ENCODE measurements around the gene PAK1. TPM values are rescaled to one million over a fixed set of nuclear protein-coding genes. Genes with fewer than 3 reads are reported as not detected.
A peak's percentile ranks its signal among the peaks of the same experiment; 100 is the strongest.

Gene PAK1
- total RNA-seq, 1 donor from 2014 or later = 28.2 TPM

DNA sequence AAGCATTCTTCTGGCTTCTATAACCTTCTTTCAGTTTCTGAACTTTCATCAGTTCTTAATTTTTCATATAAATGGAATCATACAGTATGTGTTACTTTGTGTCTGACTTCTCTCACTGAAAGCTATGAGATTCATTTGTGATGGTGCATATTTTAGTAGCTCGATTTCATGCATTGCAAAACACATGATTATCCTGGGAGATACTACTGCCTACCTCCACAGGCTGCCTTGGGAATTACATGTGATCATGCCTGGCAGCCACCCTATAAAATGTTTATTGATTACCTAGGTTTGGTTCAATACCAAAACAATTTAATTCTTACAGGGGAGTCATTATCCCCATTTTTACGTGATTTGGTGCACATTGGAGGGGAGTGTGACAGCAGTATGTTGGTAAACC lies 34.1 kb upstream of the PAK1 start:
- no peaks in the 10 kb centered on the region for H3K27me3 ChIP-seq
- DNase-seq = no peak
- H3K4me3 ChIP-seq = no peak overlapping the region
- H3K9me3 ChIP-seq = no peaks in the 10 kb centered on the region
- TF ChIP-seq, protein P1, sequence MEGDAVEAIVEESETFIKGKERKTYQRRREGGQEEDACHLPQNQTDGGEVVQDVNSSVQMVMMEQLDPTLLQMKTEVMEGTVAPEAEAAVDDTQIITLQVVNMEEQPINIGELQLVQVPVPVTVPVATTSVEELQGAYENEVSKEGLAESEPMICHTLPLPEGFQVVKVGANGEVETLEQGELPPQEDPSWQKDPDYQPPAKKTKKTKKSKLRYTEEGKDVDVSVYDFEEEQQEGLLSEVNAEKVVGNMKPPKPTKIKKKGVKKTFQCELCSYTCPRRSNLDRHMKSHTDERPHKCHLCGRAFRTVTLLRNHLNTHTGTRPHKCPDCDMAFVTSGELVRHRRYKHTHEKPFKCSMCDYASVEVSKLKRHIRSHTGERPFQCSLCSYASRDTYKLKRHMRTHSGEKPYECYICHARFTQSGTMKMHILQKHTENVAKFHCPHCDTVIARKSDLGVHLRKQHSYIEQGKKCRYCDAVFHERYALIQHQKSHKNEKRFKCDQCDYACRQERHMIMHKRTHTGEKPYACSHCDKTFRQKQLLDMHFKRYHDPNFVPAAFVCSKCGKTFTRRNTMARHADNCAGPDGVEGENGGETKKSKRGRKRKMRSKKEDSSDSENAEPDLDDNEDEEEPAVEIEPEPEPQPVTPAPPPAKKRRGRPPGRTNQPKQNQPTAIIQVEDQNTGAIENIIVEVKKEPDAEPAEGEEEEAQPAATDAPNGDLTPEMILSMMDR (IDR thresholded peaks at IDR 0.05) = no peak
- intact Hi-C loops (cut with DNase I) = no loop called here
- H3K27ac ChIP-seq = no peak overlapping the region
- no peaks in the 10 kb centered on the region for H3K36me3 ChIP-seq
- no peak for ATAC-seq
- H3K4me1 ChIP-seq = no peaks in the 10 kb centered on the region

DNA sequence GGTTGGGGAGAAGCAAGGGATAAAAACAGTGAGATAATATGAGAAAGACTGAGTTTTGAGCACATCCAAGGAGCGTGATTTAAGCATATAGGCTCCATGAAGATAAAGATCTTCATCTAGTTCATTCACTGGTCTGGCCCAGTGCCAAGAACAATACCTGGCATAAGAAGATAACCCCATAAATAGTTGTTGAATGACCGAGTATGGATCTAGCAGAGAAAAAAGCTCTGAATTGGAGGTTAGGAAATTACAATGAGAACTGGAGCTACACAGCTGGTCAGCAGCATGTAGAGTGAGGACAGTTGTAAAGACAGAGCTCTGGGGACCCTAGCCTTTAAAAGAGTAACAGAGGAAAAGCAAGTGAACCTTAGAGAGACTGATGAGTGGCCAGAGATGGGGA lies 33.0 kb upstream of the PAK1 start:
- Histone ChIP-seq H3K27me3 (no peaks in the 10 kb centered on the region), H3K4me3 (no peak overlapping the region), H3K27ac (no peak overlapping the region), H3K36me3 (no peaks in the 10 kb centered on the region), H3K4me1 (no peaks in the 10 kb centered on the region), H3K9me3 (no peaks in the 10 kb centered on the region)
- intact Hi-C loops (cut with DNase I) = no loop called here
- TF ChIP-seq, protein P1 (IDR thresholded peaks at IDR 0.05) = no peak
- DNase-seq = no peak
- ATAC-seq = no peak

DNA sequence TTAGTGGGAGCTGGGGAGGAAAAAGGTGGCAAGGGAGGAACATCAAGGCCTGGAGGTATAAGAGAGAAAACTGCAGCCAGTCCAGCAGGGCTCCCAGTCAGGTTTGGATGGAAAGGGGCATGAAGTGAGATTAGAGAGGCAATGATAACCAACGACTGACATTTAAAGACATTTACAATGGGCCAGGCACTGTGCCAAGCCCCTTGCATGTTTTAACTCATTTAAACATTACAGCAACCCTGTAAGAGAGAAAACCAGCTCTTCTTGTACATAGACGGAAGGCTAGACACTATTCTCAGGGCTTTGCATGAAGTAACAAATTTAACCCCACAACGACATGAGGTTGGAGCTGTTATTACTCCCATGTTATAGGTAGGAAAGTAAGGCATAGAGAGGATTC lies 32.1 kb upstream of the PAK1 start:
- H3K27ac ChIP-seq = no peak overlapping the region
- H3K4me3 ChIP-seq = no peak overlapping the region
- H3K4me1 ChIP-seq = peaks cover 4% of the 10 kb centered on the region
- intact Hi-C loops (cut with DNase I) = no loop called here
- TF ChIP-seq, protein P1 (IDR thresholded peaks at IDR 0.05) = no peak
- DNase-seq (no peak), ATAC-seq (no peak)
- H3K27me3 ChIP-seq = no peaks in the 10 kb centered on the region
- H3K9me3 ChIP-seq = no peaks in the 10 kb centered on the region
- no peaks in the 10 kb centered on the region for H3K36me3 ChIP-seq

DNA sequence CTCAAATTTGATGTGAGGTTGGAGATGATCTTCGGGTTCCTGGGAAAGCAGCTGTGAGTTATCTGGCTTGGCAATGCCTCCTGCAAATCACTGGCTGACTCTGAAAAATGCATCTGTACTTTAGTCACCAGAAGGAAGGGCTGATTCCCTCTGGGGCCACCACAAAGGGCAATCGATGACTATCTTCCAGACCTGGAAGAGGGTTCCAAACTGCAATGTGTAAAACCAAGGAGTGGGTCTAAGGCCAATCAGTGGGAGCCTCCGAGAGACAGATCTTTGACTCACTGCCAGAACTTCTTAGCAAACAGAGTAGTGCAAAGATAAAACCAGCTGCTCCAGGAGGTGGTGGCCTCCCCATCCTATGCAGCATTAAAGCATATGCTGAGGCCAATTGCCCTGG lies 29.1 kb upstream of the PAK1 start:
- no peak for DNase-seq

DNA sequence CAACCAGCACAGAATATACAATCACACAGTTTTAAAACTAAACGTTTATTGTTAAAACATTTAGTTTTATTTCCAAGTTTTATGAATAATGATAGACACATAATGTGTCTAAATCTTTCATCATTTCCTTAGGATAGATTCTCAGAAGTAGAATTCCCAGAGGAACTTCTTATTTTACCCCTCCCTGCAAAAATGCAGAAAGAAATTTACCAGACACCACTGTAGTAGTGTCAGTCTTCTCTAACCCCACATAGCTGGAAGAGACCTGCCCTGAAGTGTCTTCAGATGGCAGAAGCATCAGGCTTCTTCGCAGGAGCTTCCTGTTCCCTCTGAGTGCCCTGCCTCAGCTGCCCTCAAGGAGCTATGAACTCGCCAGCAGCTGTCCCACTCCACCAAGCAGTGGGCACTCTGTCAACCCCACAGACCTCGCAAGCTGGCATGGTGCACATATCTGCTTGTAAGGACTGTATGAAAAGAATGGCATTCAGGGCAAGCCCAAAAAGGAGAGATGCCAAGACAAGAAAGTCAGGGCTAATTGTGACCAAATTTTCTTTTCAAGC lies 28.5 kb upstream of the PAK1 start:
- Histone ChIP-seq H3K4me1 (peaks cover 4% of the 10 kb centered on the region), H3K4me3 (no peak overlapping the region), H3K36me3 (no peaks in the 10 kb centered on the region), H3K27ac (no peak overlapping the region), H3K27me3 (no peaks in the 10 kb centered on the region), H3K9me3 (no peaks in the 10 kb centered on the region)
- no peak for ATAC-seq
- intact Hi-C loops (cut with DNase I) = no loop called here
- TF ChIP-seq, protein P1 (IDR thresholded peaks at IDR 0.05) = no peak
- no peak for DNase-seq

More for the DNA sequence above, 29.1 kb upstream of the PAK1 start:
- TF ChIP-seq, protein P1 (IDR thresholded peaks at IDR 0.05) = no peak
- no peaks in the 10 kb centered on the region for H3K36me3 ChIP-seq
- no peaks in the 10 kb centered on the region for H3K27me3 ChIP-seq
- no peaks in the 10 kb centered on the region for H3K9me3 ChIP-seq
- peaks cover 4% of the 10 kb centered on the region for H3K4me1 ChIP-seq
- no peak overlapping the region for H3K27ac ChIP-seq
- no peak for ATAC-seq
- H3K4me3 ChIP-seq = no peak overlapping the region
- intact Hi-C loops (cut with DNase I) = no loop called here

DNA sequence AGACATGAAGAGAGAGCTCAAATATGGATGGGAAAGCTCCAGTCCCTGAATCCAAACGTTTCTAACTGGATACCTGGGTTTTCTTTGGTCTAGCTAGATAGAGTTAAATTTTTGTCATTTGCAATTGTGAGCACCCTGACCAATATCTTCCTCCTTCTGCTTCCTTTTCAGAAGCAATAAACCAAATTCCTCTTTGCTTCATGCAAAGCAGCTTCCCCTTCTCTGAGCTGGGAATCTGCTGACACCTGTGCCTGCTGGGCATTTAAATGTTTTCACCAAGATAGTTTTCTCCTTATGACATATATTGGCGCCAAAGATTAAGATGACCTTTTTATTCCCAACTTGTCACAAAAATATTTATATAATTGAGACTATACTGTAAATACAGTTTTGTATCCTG lies 27.9 kb upstream of the PAK1 start:
- intact Hi-C loops (cut with DNase I) = no loop called here
- Histone ChIP-seq H3K27ac (no peak overlapping the region), H3K4me1 (peaks cover 4% of the 10 kb centered on the region), H3K9me3 (no peaks in the 10 kb centered on the region), H3K36me3 (no peaks in the 10 kb centered on the region), H3K4me3 (no peak overlapping the region), H3K27me3 (no peaks in the 10 kb centered on the region)
- ATAC-seq (peak; percentile 41), DNase-seq (no peak)
- TF ChIP-seq, protein P1 (IDR thresholded peaks at IDR 0.05) = no peak
